HCT116 (cell line): Measurements from ENCODE around the gene ABHD12B. TPM values are rescaled to one million over a fixed set of nuclear protein-coding genes. Genes with fewer than 3 reads are reported as not detected.

Experiments
- ATAC-seq: fragments of 200-7000 bp; cut with Tn5 transposase; 2 replicates; pipeline ENCODE4 v1.9.1; 2020; ENCODE audit warnings: mild to moderate bottlenecking, moderate library complexity
- BruUV-seq: library from RNA; stranded (reverse); fragments of 400-500 nt; replicated peaks from 2 replicates; lab custom pipeline; 2021; lab: Mats Ljungman, UMichigan
- CTCF ChIA-PET: fragments of 300-600 bp; sonication (Branson Sonifier 250); formaldehyde crosslinking; loops from one replicate; lab custom pipeline; 2021; ENCODE audit warnings: antibody characterized with exemption; lab: Charles Lee
- POLR2A ChIA-PET: fragments of 300-600, 350-600 bp; sonication (Branson Sonifier 250); formaldehyde crosslinking; loops from one replicate; lab custom pipeline; 2021; ENCODE audit warnings: antibody characterized with exemption; lab: Charles Lee
- RAD21 ChIA-PET, 2 experiments: fragments of 300-600 bp; sonication (Branson Sonifier 250); formaldehyde crosslinking; loops; one replicate each; lab custom pipeline; 2023; ENCODE audit warnings: low total read pairs in 2 of 2; ENCODE audit not compliant: uncharacterized antibody in 2 of 2, unreplicated experiment in 2 of 2, low non-redundant PET in 1 of 2; lab: Charles Lee
- DNase-seq: peaks from one replicate; pipeline ENCODE4 v3.0.0-alpha.2; 2010; ENCODE audit warnings: low read depth, low spot score
- H2AFZ ChIP-seq: fragments of 200-600 bp; shearing (Covaris generic), sonication (generic); 2 replicates; pipeline ENCODE4 v1.6.1; 2017; ENCODE audit warnings: low read depth, mixed run types, mixed read lengths, antibody characterized with exemption, low read length; ENCODE audit not compliant: poor library complexity, severe bottlenecking
- H3K27ac ChIP-seq: 2 replicates; pipeline ENCODE4 v1.5.1; 2012; ENCODE audit warnings: low read depth, low read length
- H3K27me3 ChIP-seq: fragments of 200-600 bp; sonication (generic); 2 replicates; pipeline ENCODE4 v1.6.1; 2016; ENCODE audit warnings: mixed run types, low read length, mixed read lengths; ENCODE audit not compliant: insufficient read depth
- H3K36me3 ChIP-seq, 2 experiments: fragments of 200-500 bp in 1 of 2; fragments of 200-600 bp in 1 of 2; sonication (Bioruptor generic) in 1 of 2; sonication (generic) in 1 of 2; 2 replicates each; pipeline versions ENCODE4 v1.5.1 to v1.6.1; 2014 to 2016; ENCODE audit warnings: low read length in 2 of 2, inconsistent platforms in 1 of 2, mixed read lengths in 1 of 2, mixed run types in 1 of 2; ENCODE audit not compliant: insufficient read depth in 2 of 2, control insufficient read depth in 1 of 2
- H3K4me1 ChIP-seq, 2 experiments: fragments of 200-600 bp in 1 of 2; sonication (generic) in 1 of 2; 2 replicates each; pipeline versions ENCODE4 v1.5.1 to v1.6.1; 2012 to 2017; ENCODE audit warnings: low read length in 2 of 2, inconsistent platforms in 1 of 2, mild to moderate bottlenecking in 1 of 2, mixed read lengths in 1 of 2, mixed run types in 1 of 2, moderate library complexity in 1 of 2; ENCODE audit not compliant: insufficient read depth in 2 of 2, control insufficient read depth in 1 of 2
- H3K4me2 ChIP-seq: fragments of 200-600 bp; sonication (generic); 2 replicates; pipeline ENCODE4 v1.6.1; 2017; ENCODE audit warnings: mixed run types, low read length, mixed read lengths
- H3K4me3 ChIP-seq, 2 experiments: fragments of 200-600 bp in 1 of 2; sonication (generic) in 1 of 2; replicated peaks in 1 of 2; 2 replicates each; pipeline ENCODE4 v1.5.1; 2011 to 2016; ENCODE audit warnings: low read length in 2 of 2, control low read depth in 1 of 2, low read depth in 1 of 2, mild to moderate bottlenecking in 1 of 2, mixed read lengths in 1 of 2, mixed run types in 1 of 2
- H3K79me2 ChIP-seq: fragments of 200-600 bp; sonication (generic); 2 replicates; pipeline ENCODE4 v1.6.1; 2017; ENCODE audit warnings: mild to moderate bottlenecking, mixed run types, low read length, moderate library complexity, mixed read lengths; ENCODE audit not compliant: insufficient read depth
- H3K9ac ChIP-seq: fragments of 200-600 bp; sonication (generic); 2 replicates; pipeline ENCODE4 v1.6.1; 2016; ENCODE audit warnings: low read length, mixed read lengths
- H3K9me2 ChIP-seq: fragments of 200-600 bp; sonication (generic), shearing (Covaris generic); 2 replicates; pipeline ENCODE4 v1.6.1; 2017; ENCODE audit warnings: mixed run types, mild to moderate bottlenecking, moderate library complexity; ENCODE audit not compliant: insufficient read depth
- H3K9me3 ChIP-seq, 2 experiments: fragments of 200-500 bp in 1 of 2; fragments of 200-600 bp in 1 of 2; sonication (Bioruptor generic) in 1 of 2; sonication (generic) in 1 of 2; 2 replicates each; pipeline ENCODE4 v1.6.1; 2014 to 2017; ENCODE audit warnings: low read length in 2 of 2, mixed read lengths in 2 of 2, inconsistent platforms in 1 of 2, low read depth in 1 of 2, mild to moderate bottlenecking in 1 of 2, mixed run types in 1 of 2, moderate library complexity in 1 of 2; ENCODE audit not compliant: control insufficient read depth in 1 of 2, insufficient read depth in 1 of 2
- H4K20me1 ChIP-seq: fragments of 200-600 bp; sonication (generic), shearing (Covaris generic); 2 replicates; pipeline ENCODE4 v1.6.1; 2017; ENCODE audit warnings: mixed run types, mild to moderate bottlenecking, moderate library complexity; ENCODE audit not compliant: insufficient read depth
- CBX3 ChIP-seq: IDR thresholded peaks from 2 replicates; pipeline ENCODE4 v1.6.1; 2012; ENCODE audit warnings: low read depth
- EGR1 ChIP-seq: IDR thresholded peaks from 2 replicates; pipeline ENCODE4 v1.6.1; 2012; ENCODE audit warnings: low read depth
- ELF1 ChIP-seq: IDR thresholded peaks from 2 replicates; pipeline ENCODE4 v1.6.1; 2012; ENCODE audit warnings: low read depth, borderline replicate concordance
- EZH2 ChIP-seq: fragments of 200-600 bp; sonication (generic); IDR thresholded peaks from 2 replicates; pipeline ENCODE4 v1.6.1; 2017; ENCODE audit warnings: antibody characterized with exemption, mixed run types
- EZH2phosphoT487 ChIP-seq: fragments of 200-600 bp; IDR thresholded peaks from 2 replicates; pipeline ENCODE4 v1.6.1; 2018; ENCODE audit warnings: antibody characterized with exemption, borderline replicate concordance
- FOSL1 ChIP-seq: IDR thresholded peaks from 2 replicates; pipeline ENCODE4 v1.6.1; 2012; ENCODE audit warnings: low read depth
- MAX ChIP-seq: IDR thresholded peaks from 2 replicates; pipeline ENCODE4 v1.6.1; 2012
- POLR2A ChIP-seq: IDR thresholded peaks from 2 replicates; pipeline ENCODE4 v1.7.0; 2011; ENCODE audit warnings: borderline replicate concordance; ENCODE audit not compliant: insufficient read depth, insufficient read length; ENCODE audit errors: extremely low read depth
- RAD21 ChIP-seq: IDR thresholded peaks from 2 replicates; pipeline ENCODE4 v1.6.1; 2012; ENCODE audit warnings: low read depth, mild to moderate bottlenecking
- REST ChIP-seq: IDR thresholded peaks from 2 replicates; pipeline ENCODE4 v1.6.1; 2012; ENCODE audit warnings: low read depth
- SIN3A ChIP-seq: IDR thresholded peaks from 2 replicates; pipeline ENCODE4 v1.6.1; 2012; ENCODE audit warnings: low read depth
- SRF ChIP-seq: IDR thresholded peaks from 2 replicates; pipeline ENCODE4 v1.6.1; 2012; ENCODE audit warnings: low read depth
- TCF7L2 ChIP-seq: IDR thresholded peaks from 2 replicates; pipeline ENCODE4 v1.7.0; 2011; ENCODE audit warnings: borderline replicate concordance, inconsistent platforms; ENCODE audit not compliant: insufficient read depth, insufficient read length; ENCODE audit errors: extremely low read depth
- YY1 ChIP-seq: IDR thresholded peaks from 2 replicates; pipeline ENCODE4 v1.6.1; 2011; ENCODE audit warnings: low read length, low read depth, moderate library complexity, mild to moderate bottlenecking; ENCODE audit not compliant: insufficient replicate concordance; ENCODE audit errors: extremely low read depth
- ZBTB33 ChIP-seq: IDR thresholded peaks from 2 replicates; pipeline ENCODE4 v1.6.1; 2011; ENCODE audit warnings: mild to moderate bottlenecking, low read length, moderate library complexity; ENCODE audit not compliant: insufficient replicate concordance; ENCODE audit errors: extremely low read depth
- ZFX ChIP-seq: fragments of 450-650 bp; IDR thresholded peaks from 2 replicates; pipeline ENCODE4 v1.6.1; 2017
- ZNF274 ChIP-seq: fragments of 200-500 bp; sonication (Bioruptor generic); IDR thresholded peaks from 2 replicates; pipeline ENCODE4 v1.6.1; 2014; ENCODE audit warnings: mild to moderate bottlenecking, low read depth, low read length, inconsistent platforms
- intact Hi-C: fragments of 100-400 bp; cut with micrococcal nuclease; formaldehyde crosslinking; loops from 2 replicates; pipeline ENCODE4 v1.10.0; 2022
- total RNA-seq: library from RNA; stranded (reverse); gene quantifications from one replicate; pipeline ENCODE4 v1.2.1, GENCODE V29; 2021; ENCODE audit not compliant: unreplicated experiment

The ABHD12B gene
- total RNA-seq, 1 experiment from 2014 or later, result 0.74 TPM

GRCh38 chr14:50926851-50927386 is 55.1 kb downstream of the ABHD12B start:
- intact Hi-C loops, result no loop called here
- POLR2A ChIA-PET, result no interaction called here
- TSS peak; percentile 8 for BruUV-seq
- DNase-seq (no peak), ATAC-seq (no peak)
- H3K4me2 ChIP-seq, result no peak overlapping the region
- no peak overlapping the region for H3K4me3 ChIP-seq
- H2AFZ ChIP-seq, result no peak overlapping the region
- no peak overlapping the region for H3K9ac ChIP-seq
- no peaks in the 10 kb centered on the region for H3K9me2 ChIP-seq
- TF ChIP-seq ZNF274 (no peak), YY1 (no peak), POLR2A (no peak), SIN3A (no peak), EZH2 (no peak), EGR1 (no peak), ZBTB33 (no peak), RAD21 (no peak), ELF1 (no peak), REST (no peak), TCF7L2 (no peak), CBX3 (no peak), EZH2phosphoT487 (no peak), ZFX (no peak), MAX (no peak), SRF (no peak), FOSL1 (no peak)
- CTCF ChIA-PET, result no interaction called here
- RAD21 ChIA-PET, result no interaction called here
- H3K27me3 ChIP-seq, result no peaks in the 10 kb centered on the region
- H3K27ac ChIP-seq, result no peak overlapping the region
- H3K79me2 ChIP-seq, result peaks cover 4% of the 10 kb centered on the region; the same call in 1 of the 2 replicates
- H3K9me3 ChIP-seq, result no peaks in the 10 kb centered on the region
- peaks cover 50 to 53% of the 10 kb centered on the region in 2 experiments for H3K36me3 ChIP-seq
- no peaks in the 10 kb centered on the region for H4K20me1 ChIP-seq
- H3K4me1 ChIP-seq, result no peaks in the 10 kb centered on the region
